Loucy (cell line): ENCODE results near the gene FLOT2.

Source experiments
- CTCF ChIP-seq: fragments of 200-600 bp; sonication (generic); conservative IDR thresholded peaks from 2 replicates; pipeline ENCODE4 v1.5.1; 2014; ENCODE audit warnings: mild to moderate bottlenecking, antibody characterized with exemption, low read length
- EZH2phosphoT487 ChIP-seq: fragments of 200-600 bp; IDR thresholded peaks from 2 replicates; pipeline ENCODE4 v1.6.1; 2018; ENCODE audit warnings: antibody characterized with exemption, mild to moderate bottlenecking, moderate library complexity, borderline replicate concordance

- no peak for TF ChIP-seq CTCF
- no peak for TF ChIP-seq EZH2phosphoT487
Observed at GRCh38 chr17:28875848-28876550, 21.5 kb downstream of the FLOT2 start.
